Measurements from ENCODE around the gene ARIH2.

DNA sequence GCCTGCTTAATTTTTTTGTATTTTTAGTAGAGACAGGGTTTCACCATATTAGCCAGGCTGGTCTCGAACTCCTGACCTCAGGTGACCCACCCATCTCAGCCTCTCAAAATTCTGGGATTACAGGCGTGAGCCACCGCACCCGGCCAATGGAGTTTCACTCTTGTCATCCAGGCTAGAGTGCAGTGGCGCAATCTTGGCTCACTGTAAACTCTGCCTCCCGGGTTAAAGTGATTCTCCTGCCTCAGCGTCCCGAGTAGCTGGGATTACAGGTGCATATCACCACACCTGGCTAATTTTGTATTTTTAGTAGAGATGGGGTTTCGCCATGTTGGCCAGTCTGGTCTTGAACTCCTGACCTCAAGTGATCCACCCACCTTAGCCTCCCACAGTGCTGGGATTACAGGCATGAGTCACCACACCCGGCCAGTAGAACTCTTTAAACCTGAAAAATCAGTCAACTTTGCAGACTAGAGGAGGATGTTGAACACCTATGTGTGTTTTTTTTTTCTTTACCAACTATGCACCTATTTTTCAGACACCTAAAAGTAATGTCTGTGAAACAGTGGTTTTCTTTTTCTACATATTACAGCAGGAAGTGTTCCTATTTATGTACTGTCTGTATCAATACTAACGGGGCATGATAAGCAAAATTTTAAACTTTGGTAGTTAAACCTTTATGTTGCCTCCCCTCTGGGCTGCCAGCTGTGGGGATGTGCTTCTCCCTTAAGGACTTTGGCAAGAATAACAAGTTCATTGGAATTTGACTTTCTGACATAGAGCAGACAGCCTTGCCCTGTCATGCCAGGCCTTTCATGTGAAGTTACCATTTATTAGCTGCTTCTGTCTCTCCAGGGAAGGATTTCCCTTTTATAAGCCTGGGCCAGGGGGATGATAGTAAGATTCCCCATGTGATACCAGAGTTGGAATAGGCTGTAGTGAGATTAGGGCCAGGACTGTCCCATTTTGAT, 8.1 kb downstream of the ARIH2 start:
- TF ChIP-seq, protein P1, sequence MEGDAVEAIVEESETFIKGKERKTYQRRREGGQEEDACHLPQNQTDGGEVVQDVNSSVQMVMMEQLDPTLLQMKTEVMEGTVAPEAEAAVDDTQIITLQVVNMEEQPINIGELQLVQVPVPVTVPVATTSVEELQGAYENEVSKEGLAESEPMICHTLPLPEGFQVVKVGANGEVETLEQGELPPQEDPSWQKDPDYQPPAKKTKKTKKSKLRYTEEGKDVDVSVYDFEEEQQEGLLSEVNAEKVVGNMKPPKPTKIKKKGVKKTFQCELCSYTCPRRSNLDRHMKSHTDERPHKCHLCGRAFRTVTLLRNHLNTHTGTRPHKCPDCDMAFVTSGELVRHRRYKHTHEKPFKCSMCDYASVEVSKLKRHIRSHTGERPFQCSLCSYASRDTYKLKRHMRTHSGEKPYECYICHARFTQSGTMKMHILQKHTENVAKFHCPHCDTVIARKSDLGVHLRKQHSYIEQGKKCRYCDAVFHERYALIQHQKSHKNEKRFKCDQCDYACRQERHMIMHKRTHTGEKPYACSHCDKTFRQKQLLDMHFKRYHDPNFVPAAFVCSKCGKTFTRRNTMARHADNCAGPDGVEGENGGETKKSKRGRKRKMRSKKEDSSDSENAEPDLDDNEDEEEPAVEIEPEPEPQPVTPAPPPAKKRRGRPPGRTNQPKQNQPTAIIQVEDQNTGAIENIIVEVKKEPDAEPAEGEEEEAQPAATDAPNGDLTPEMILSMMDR (conservative IDR thresholded peaks at IDR 0.05; ENCODE audit: low read depth in 2 of 2), result no peak
- TF ChIP-seq ZNF114 (CRISPR knock-in tag; IDR thresholded peaks at IDR 0.05) (no peak), EZH2phosphoT487 (IDR thresholded peaks at IDR 0.05; ENCODE audit: unreplicated experiment) (no peak)
- TF ChIP-seq, protein P2, sequence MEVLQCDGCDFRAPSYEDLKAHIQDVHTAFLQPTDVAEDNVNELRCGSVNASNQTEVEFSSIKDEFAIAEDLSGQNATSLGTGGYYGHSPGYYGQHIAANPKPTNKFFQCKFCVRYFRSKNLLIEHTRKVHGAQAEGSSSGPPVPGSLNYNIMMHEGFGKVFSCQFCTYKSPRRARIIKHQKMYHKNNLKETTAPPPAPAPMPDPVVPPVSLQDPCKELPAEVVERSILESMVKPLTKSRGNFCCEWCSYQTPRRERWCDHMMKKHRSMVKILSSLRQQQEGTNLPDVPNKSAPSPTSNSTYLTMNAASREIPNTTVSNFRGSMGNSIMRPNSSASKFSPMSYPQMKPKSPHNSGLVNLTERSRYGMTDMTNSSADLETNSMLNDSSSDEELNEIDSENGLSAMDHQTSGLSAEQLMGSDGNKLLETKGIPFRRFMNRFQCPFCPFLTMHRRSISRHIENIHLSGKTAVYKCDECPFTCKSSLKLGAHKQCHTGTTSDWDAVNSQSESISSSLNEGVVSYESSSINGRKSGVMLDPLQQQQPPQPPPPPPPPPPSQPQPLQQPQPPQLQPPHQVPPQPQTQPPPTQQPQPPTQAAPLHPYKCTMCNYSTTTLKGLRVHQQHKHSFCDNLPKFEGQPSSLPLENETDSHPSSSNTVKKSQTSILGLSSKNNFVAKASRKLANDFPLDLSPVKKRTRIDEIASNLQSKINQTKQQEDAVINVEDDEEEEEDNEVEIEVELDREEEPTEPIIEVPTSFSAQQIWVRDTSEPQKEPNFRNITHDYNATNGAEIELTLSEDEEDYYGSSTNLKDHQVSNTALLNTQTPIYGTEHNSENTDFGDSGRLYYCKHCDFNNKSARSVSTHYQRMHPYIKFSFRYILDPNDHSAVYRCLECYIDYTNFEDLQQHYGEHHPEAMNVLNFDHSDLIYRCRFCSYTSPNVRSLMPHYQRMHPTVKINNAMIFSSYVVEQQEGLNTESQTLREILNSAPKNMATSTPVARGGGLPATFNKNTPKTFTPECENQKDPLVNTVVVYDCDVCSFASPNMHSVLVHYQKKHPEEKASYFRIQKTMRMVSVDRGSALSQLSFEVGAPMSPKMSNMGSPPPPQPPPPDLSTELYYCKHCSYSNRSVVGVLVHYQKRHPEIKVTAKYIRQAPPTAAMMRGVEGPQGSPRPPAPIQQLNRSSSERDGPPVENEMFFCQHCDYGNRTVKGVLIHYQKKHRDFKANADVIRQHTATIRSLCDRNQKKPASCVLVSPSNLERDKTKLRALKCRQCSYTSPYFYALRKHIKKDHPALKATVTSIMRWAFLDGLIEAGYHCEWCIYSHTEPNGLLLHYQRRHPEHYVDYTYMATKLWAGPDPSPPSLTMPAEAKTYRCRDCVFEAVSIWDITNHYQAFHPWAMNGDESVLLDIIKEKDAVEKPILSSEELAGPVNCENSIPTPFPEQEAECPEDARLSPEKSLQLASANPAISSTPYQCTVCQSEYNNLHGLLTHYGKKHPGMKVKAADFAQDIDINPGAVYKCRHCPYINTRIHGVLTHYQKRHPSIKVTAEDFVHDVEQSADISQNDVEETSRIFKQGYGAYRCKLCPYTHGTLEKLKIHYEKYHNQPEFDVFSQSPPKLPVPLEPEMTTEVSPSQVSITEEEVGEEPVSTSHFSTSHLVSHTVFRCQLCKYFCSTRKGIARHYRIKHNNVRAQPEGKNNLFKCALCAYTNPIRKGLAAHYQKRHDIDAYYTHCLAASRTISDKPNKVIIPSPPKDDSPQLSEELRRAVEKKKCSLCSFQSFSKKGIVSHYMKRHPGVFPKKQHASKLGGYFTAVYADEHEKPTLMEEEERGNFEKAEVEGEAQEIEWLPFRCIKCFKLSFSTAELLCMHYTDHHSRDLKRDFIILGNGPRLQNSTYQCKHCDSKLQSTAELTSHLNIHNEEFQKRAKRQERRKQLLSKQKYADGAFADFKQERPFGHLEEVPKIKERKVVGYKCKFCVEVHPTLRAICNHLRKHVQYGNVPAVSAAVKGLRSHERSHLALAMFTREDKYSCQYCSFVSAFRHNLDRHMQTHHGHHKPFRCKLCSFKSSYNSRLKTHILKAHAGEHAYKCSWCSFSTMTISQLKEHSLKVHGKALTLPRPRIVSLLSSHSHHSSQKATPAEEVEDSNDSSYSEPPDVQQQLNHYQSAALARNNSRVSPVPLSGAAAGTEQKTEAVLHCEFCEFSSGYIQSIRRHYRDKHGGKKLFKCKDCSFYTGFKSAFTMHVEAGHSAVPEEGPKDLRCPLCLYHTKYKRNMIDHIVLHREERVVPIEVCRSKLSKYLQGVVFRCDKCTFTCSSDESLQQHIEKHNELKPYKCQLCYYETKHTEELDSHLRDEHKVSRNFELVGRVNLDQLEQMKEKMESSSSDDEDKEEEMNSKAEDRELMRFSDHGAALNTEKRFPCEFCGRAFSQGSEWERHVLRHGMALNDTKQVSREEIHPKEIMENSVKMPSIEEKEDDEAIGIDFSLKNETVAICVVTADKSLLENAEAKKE (CRISPR knock-in tag; IDR thresholded peaks at IDR 0.05), result no peak
